ENCODE data around the gene TP53RK. TPM values are rescaled to one million over a fixed set of nuclear protein-coding genes. Genes with fewer than 3 reads are reported as not detected.

The TP53RK gene
- total RNA-seq, 1 experiment from 2014 or later, result 21.5 TPM

DNA sequence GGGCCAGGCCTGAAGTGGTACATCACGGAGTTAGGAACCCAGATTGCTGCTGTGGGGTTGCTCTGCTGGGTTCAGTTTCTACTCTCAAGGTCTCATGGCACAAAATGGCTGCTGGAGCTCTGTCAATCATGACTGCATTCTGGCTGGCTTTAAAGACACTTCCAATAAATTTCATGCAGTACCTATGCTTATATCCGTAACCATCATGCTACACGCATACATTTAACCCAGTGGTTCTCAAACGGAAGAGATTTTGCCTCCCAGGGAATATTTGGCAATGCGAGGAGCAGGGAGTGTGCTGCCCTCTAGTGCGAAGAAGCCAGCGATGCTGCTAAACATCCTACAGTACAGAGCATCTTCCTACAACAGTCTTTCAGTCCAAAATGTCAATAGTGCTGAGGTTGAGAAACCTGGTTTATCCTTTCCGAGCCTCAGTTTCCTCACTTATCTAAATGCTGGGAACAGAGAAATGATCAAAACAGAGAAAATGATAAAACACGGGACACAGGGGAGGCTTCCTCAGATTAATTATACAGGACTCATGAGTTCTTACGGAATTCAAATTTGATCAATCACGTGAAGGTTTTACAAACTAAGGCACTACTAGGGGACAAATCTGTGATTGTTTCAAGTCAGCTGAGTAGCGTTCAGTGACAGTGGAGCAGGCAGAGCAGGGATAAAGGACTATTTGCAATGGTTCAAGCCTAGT is 10.6 kb upstream of the TP53RK start:
- H3K9ac ChIP-seq (ENCODE audit: extremely low read depth, insufficient read length, low read length), result no peak overlapping the region
- WGBS (ENCODE audit: extremely low coverage, insufficient read length, low lambda C conversion rate), result no CpG with 5 or more reads among the region's 12 CpGs
- peaks cover 37 to 56% of the 10 kb centered on the region in 2 experiments for H3K4me1 Mint-ChIP-seq
- H3K9me3 ChIP-seq (ENCODE audit: control insufficient read depth, low read depth, low read length), result no peaks in the 10 kb centered on the region
- H2BK15ac ChIP-seq (ENCODE audit: low read depth, low read length), result no peak overlapping the region
- no peaks in the 10 kb centered on the region; the same call in 1 of the 2 replicates for H3K4me1 ChIP-seq (ENCODE audit: insufficient read depth, low read length)
- no peak overlapping the region for H2BK5ac ChIP-seq (ENCODE audit: insufficient read length, low read length)
- H2AFZ ChIP-seq (ENCODE audit: low read length), result no peak overlapping the region
- H3K4me2 ChIP-seq (ENCODE audit: insufficient read depth, insufficient read length, low read length), result no peak overlapping the region
- H4K20me1 ChIP-seq (ENCODE audit: control insufficient read depth, insufficient read depth, insufficient read length), result no peaks in the 10 kb centered on the region
- no peak overlapping the region for H3T11ph ChIP-seq (ENCODE audit: low read length)
- no peak overlapping the region for H3K56ac ChIP-seq (ENCODE audit: insufficient read length, low read depth, low read length)
- H3K18ac ChIP-seq (ENCODE audit: insufficient read length, low read depth, low read length), result no peak overlapping the region
- H3K4me3 Mint-ChIP-seq, result no peak overlapping the region
- H3K4ac ChIP-seq (ENCODE audit: low read depth, low read length), result no peak overlapping the region
- no peak overlapping the region for H2BK20ac ChIP-seq (ENCODE audit: low read depth, low read length, poor library complexity, severe bottlenecking)
- no peak overlapping the region for H3K23ac ChIP-seq (ENCODE audit: insufficient read length, low read depth, low read length)
- no peaks in the 10 kb centered on the region for H3K79me1 ChIP-seq (ENCODE audit: insufficient read depth, low read depth, low read length, poor library complexity, severe bottlenecking)
- no peak overlapping the region for H3K14ac ChIP-seq (ENCODE audit: insufficient read depth, low read length)
- H2AK5ac ChIP-seq (ENCODE audit: insufficient read length, low read length), result no peak overlapping the region
- TF ChIP-seq, protein P1, sequence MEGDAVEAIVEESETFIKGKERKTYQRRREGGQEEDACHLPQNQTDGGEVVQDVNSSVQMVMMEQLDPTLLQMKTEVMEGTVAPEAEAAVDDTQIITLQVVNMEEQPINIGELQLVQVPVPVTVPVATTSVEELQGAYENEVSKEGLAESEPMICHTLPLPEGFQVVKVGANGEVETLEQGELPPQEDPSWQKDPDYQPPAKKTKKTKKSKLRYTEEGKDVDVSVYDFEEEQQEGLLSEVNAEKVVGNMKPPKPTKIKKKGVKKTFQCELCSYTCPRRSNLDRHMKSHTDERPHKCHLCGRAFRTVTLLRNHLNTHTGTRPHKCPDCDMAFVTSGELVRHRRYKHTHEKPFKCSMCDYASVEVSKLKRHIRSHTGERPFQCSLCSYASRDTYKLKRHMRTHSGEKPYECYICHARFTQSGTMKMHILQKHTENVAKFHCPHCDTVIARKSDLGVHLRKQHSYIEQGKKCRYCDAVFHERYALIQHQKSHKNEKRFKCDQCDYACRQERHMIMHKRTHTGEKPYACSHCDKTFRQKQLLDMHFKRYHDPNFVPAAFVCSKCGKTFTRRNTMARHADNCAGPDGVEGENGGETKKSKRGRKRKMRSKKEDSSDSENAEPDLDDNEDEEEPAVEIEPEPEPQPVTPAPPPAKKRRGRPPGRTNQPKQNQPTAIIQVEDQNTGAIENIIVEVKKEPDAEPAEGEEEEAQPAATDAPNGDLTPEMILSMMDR (conservative IDR thresholded peaks at IDR 0.05), result peak; percentile 86
- H2BK120ac ChIP-seq (ENCODE audit: low read depth, low read length, poor library complexity, severe bottlenecking), result no peak overlapping the region
- no peak overlapping the region for H4K8ac ChIP-seq (replicated peaks; ENCODE audit: insufficient read length, low read depth, low read length)
- H3K9me3 Mint-ChIP-seq, result peaks cover 0 to 2% of the 10 kb centered on the region in 2 experiments
- H4K91ac ChIP-seq (ENCODE audit: insufficient read length, low read depth, low read length), result no peak overlapping the region
- H4K5ac ChIP-seq (ENCODE audit: insufficient read length, low read depth, low read length), result no peak overlapping the region
- H3K27me3 Mint-ChIP-seq (ENCODE audit: low read depth), result no peaks in the 10 kb centered on the region
- H3K36me3 Mint-ChIP-seq (ENCODE audit: insufficient read depth in 1 of 3, low read depth in 3 of 3), result no peaks in the 10 kb centered on the region; a peak in 1 of 7 replicates
- H2BK12ac ChIP-seq (ENCODE audit: insufficient read length, low read depth, low read length), result no peak overlapping the region
- H3K79me2 ChIP-seq (ENCODE audit: insufficient read depth, low read length), result no peaks in the 10 kb centered on the region
- H3K27ac ChIP-seq (ENCODE audit: insufficient read length, low read depth, low read length), result no peak overlapping the region
- no peaks in the 10 kb centered on the region for H3K23me2 ChIP-seq (ENCODE audit: insufficient read length, low read depth, low read length, poor library complexity, severe bottlenecking)
- no peak overlapping the region for H3K27ac Mint-ChIP-seq
- no peak for DNase-seq
- no peaks in the 10 kb centered on the region for H3K27me3 ChIP-seq (ENCODE audit: insufficient read depth, low read length)
